ENCODE measurements around the gene LTB4R.

Gene LTB4R

GRCh38 chr14:24266344-24267244 lies 44.7 kb upstream of the LTB4R start:
- no peak for TF ChIP-seq CTCF (IDR thresholded peaks at IDR 0.05; ENCODE audit: control insufficient read depth, extremely low read depth, insufficient read depth)
- no peak for DNase-seq (ENCODE audit: low read depth)
- no peak overlapping the region for H3K4me3 ChIP-seq (ENCODE audit: low read depth, low read length)

- no peak for TF ChIP-seq CTCF (IDR thresholded peaks at IDR 0.05; ENCODE audit: control insufficient read depth, extremely low read depth, insufficient read depth)
These were observed 43.8 kb upstream of the LTB4R start for GRCh38 chr14:24267516-24267915.

GRCh38 chr14:24268225-24268624 lies 43.1 kb upstream of the LTB4R start:
- H3K4me3 ChIP-seq (ENCODE audit: low read depth, low read length) = no peak overlapping the region
- no peak for TF ChIP-seq CTCF (IDR thresholded peaks at IDR 0.05; ENCODE audit: control insufficient read depth, extremely low read depth, insufficient read depth)
- no peak for DNase-seq (ENCODE audit: low read depth)

More at GRCh38 chr14:24267516-24267915, 43.8 kb upstream of the LTB4R start:
- H3K4me3 ChIP-seq (ENCODE audit: low read depth, low read length) = no peak overlapping the region
- no peak for DNase-seq (ENCODE audit: low read depth)

GRCh38 chr14:24269368-24269767 lies 41.9 kb upstream of the LTB4R start:
- no peak overlapping the region for H3K4me3 ChIP-seq (ENCODE audit: low read depth, low read length)
- no peak for TF ChIP-seq CTCF (IDR thresholded peaks at IDR 0.05; ENCODE audit: control insufficient read depth, extremely low read depth, insufficient read depth)
- no peak for DNase-seq (ENCODE audit: low read depth)

GRCh38 chr14:24269910-24270536 lies 41.3 kb upstream of the LTB4R start:
- no peak overlapping the region for H3K4me3 ChIP-seq (ENCODE audit: low read depth, low read length)

GRCh38 chr14:24270537-24271133 lies 40.7 kb upstream of the LTB4R start:
- DNase-seq (ENCODE audit: low read depth) = no peak
- H3K4me3 ChIP-seq (ENCODE audit: low read depth, low read length) = peak overlapping the region; percentile 89
- TF ChIP-seq CTCF (IDR thresholded peaks at IDR 0.05; ENCODE audit: control insufficient read depth, extremely low read depth, insufficient read depth) = no peak

More at GRCh38 chr14:24269910-24270536, 41.3 kb upstream of the LTB4R start:
- DNase-seq (ENCODE audit: low read depth) = no peak
- TF ChIP-seq CTCF (IDR thresholded peaks at IDR 0.05; ENCODE audit: control insufficient read depth, extremely low read depth, insufficient read depth) = no peak

All from LNCaP clone FGC (cell line).